ENCODE measurements around the gene PDE3A. TPM values are rescaled to one million over a fixed set of nuclear protein-coding genes. Genes with fewer than 3 reads are reported as not detected.

Gene PDE3A
- total RNA-seq, 1 experiment from 2014 or later, result 0.36 TPM

DNA sequence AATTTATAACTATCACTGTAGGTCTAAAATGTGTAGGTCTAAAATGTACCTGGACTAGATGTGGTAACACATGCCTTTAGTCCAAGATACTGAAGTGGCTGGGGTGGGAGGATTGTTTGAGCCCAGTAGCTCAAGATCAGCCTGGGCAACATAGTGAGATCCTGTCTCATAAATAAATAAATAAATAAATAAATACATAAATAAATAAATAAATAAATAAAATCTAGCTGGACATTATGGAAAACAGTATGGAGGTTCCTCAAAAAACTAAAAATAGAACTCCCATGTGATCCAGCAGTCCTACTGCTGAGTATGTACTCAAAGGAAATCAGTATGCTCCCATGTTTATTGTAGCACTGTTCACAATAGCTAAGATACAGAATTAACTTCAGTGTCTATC, 24.0 kb downstream of the PDE3A start:
- no peak for DNase-seq
- Histone ChIP-seq H3K4me3 (ENCODE audit: low read depth, low read length) (no peak overlapping the region), H3K9me3 (no peaks in the 10 kb centered on the region; the same call in 1 of the 2 replicates), H3K27me3 (replicated peaks; ENCODE audit: control insufficient read depth, insufficient read depth, low read length) (no peaks in the 10 kb centered on the region), H3K4me1 (0 out of 2 replicates have a peak, but pooled peaks cover 5% of the 10 kb centered on the region), H3K36me3 (ENCODE audit: control insufficient read depth, insufficient read depth, low read length) (no peaks in the 10 kb centered on the region)
- intact Hi-C loops (cut with micrococcal nuclease; ENCODE audit: unreplicated experiment), result no loop called here
- ChIA-PET POLR2A (no interaction called here), CTCF (no interaction called here)
- TF ChIP-seq, protein P1, sequence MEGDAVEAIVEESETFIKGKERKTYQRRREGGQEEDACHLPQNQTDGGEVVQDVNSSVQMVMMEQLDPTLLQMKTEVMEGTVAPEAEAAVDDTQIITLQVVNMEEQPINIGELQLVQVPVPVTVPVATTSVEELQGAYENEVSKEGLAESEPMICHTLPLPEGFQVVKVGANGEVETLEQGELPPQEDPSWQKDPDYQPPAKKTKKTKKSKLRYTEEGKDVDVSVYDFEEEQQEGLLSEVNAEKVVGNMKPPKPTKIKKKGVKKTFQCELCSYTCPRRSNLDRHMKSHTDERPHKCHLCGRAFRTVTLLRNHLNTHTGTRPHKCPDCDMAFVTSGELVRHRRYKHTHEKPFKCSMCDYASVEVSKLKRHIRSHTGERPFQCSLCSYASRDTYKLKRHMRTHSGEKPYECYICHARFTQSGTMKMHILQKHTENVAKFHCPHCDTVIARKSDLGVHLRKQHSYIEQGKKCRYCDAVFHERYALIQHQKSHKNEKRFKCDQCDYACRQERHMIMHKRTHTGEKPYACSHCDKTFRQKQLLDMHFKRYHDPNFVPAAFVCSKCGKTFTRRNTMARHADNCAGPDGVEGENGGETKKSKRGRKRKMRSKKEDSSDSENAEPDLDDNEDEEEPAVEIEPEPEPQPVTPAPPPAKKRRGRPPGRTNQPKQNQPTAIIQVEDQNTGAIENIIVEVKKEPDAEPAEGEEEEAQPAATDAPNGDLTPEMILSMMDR (IDR thresholded peaks at IDR 0.05; ENCODE audit: insufficient read depth in 1 of 2, low read depth in 1 of 2, low read length in 1 of 2, severe bottlenecking in 1 of 2, unreplicated experiment in 1 of 2), result no peak
- no TSS peak for BruUV-seq (replicated peaks)
- Mint-ChIP-seq H3K27ac (ENCODE audit: unreplicated experiment) (no peak overlapping the region), H3K4me1 (ENCODE audit: low read depth, unreplicated experiment) (no peaks in the 10 kb centered on the region), H3K36me3 (ENCODE audit: insufficient read depth, unreplicated experiment) (no peaks in the 10 kb centered on the region), H3K9me3 (ENCODE audit: unreplicated experiment) (no peaks in the 10 kb centered on the region), H3K27me3 (ENCODE audit: insufficient read depth, unreplicated experiment) (no peaks in the 10 kb centered on the region), H3K4me3 (ENCODE audit: unreplicated experiment) (no peak overlapping the region)

GRCh38 chr12:20393707-20394106, 25.4 kb downstream of the PDE3A start:
- H3K27me3 ChIP-seq (replicated peaks; ENCODE audit: control insufficient read depth, insufficient read depth, low read length), result no peaks in the 10 kb centered on the region
- Mint-ChIP-seq H3K4me3 (ENCODE audit: unreplicated experiment) (no peak overlapping the region), H3K4me1 (ENCODE audit: low read depth, unreplicated experiment) (no peaks in the 10 kb centered on the region), H3K9me3 (ENCODE audit: unreplicated experiment) (no peaks in the 10 kb centered on the region), H3K27ac (ENCODE audit: unreplicated experiment) (no peak overlapping the region), H3K27me3 (ENCODE audit: insufficient read depth, unreplicated experiment) (no peaks in the 10 kb centered on the region), H3K36me3 (ENCODE audit: insufficient read depth, unreplicated experiment) (no peaks in the 10 kb centered on the region)
- ChIA-PET CTCF (no interaction called here), POLR2A (no interaction called here)
- H3K36me3 ChIP-seq (ENCODE audit: control insufficient read depth, insufficient read depth, low read length), result no peaks in the 10 kb centered on the region
- no peak for DNase-seq
- no peaks in the 10 kb centered on the region for H3K9me3 ChIP-seq
- intact Hi-C loops (cut with micrococcal nuclease; ENCODE audit: unreplicated experiment), result no loop called here
- no TSS peak for BruUV-seq (replicated peaks)
- H3K4me1 ChIP-seq, result 0 out of 2 replicates have a peak, but pooled peaks cover 5% of the 10 kb centered on the region
- TF ChIP-seq, protein P1 (IDR thresholded peaks at IDR 0.05; ENCODE audit: insufficient read depth in 1 of 2, low read depth in 1 of 2, low read length in 1 of 2, severe bottlenecking in 1 of 2, unreplicated experiment in 1 of 2), result no peak
- no peak overlapping the region for H3K4me3 ChIP-seq (ENCODE audit: low read depth, low read length)

- no peak for DNase-seq
- no TSS peak for BruUV-seq (replicated peaks)
- CTCF ChIA-PET, result no interaction called here
These were observed 27.6 kb downstream of the PDE3A start for GRCh38 chr12:20395791-20396550.

More at GRCh38 chr12:20395791-20396550, 27.6 kb downstream of the PDE3A start:
- Mint-ChIP-seq H3K4me1 (ENCODE audit: low read depth, unreplicated experiment) (no peaks in the 10 kb centered on the region), H3K27ac (ENCODE audit: unreplicated experiment) (no peak overlapping the region), H3K27me3 (ENCODE audit: insufficient read depth, unreplicated experiment) (peaks cover 2% of the 10 kb centered on the region), H3K9me3 (ENCODE audit: unreplicated experiment) (no peaks in the 10 kb centered on the region), H3K36me3 (ENCODE audit: insufficient read depth, unreplicated experiment) (no peaks in the 10 kb centered on the region), H3K4me3 (ENCODE audit: unreplicated experiment) (no peak overlapping the region)
- intact Hi-C loops (cut with micrococcal nuclease; ENCODE audit: unreplicated experiment), result no loop called here
- TF ChIP-seq, protein P1 (IDR thresholded peaks at IDR 0.05; ENCODE audit: insufficient read depth in 1 of 2, low read depth in 1 of 2, low read length in 1 of 2, severe bottlenecking in 1 of 2, unreplicated experiment in 1 of 2), result no peak
- Histone ChIP-seq H3K4me3 (ENCODE audit: low read depth, low read length) (no peak overlapping the region), H3K27me3 (replicated peaks; ENCODE audit: control insufficient read depth, insufficient read depth, low read length) (no peaks in the 10 kb centered on the region), H3K9me3 (no peaks in the 10 kb centered on the region), H3K4me1 (0 out of 2 replicates have a peak, but pooled peaks cover under 1% of the 10 kb centered on the region), H3K36me3 (ENCODE audit: control insufficient read depth, insufficient read depth, low read length) (no peaks in the 10 kb centered on the region)
- POLR2A ChIA-PET, result no interaction called here
